AG20443 (cell line): ENCODE measurements around the gene TTC28.

ENCODE experiments used
- DNase-seq: peaks from one replicate; pipeline ENCODE4 v3.0.0; 2012; ENCODE audit warnings: low spot score, mixed read lengths

TTC28 gene

DNA sequence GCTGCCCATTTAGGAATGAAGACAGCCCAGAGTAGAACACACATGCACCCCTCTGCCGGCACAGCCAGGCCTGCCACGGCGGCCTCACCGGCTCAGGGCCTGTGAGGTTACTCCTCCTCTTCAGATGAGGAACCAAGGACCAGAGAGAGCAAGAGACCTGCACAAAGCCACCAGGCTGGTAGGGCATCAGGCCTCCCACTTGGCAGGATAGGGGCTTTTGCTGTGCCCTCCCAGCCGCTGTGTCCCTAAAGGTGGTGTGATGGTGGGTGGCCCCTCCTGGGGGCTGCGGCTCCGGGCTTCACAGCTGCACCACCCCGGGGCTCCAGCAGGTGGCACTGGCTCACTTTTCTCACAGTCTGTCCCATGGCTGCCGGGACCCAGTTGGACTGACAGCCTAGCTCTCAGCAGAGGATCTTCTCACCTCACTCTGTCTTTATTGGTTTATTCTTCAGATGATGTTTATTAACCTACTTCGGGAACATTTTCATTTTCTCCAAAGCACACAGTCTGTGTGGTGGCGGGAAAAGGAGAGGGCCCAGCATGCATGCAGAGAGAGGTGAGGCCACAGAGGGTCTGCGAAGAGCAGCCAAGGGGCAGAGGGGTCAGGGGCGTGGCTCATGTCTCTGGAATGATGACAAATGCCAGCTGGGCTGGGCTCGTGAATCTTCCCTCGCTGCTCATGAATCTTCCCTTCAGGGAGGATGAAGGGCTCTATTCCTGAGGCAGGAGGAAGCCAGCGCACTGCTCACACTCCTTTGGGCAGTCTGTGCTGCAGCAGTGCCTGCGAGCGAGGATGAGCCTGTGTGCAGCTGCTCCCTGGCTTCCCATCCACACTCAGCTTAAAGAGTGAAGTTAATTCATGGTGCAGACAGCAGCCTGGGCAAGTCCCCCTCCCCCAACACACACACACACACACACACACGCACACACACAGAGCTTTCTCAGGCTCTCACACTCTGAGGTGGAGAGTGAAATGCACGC, 659.5 kb downstream of the TTC28 start:
- DNase-seq, result peak; percentile 91

GRCh38 chr22:28019360-28019759, 660.3 kb downstream of the TTC28 start:
- peak; percentile 37 for DNase-seq

- DNase-seq, result no peak
Observed at GRCh38 chr22:28018461-28018927, 661.1 kb downstream of the TTC28 start.

DNA sequence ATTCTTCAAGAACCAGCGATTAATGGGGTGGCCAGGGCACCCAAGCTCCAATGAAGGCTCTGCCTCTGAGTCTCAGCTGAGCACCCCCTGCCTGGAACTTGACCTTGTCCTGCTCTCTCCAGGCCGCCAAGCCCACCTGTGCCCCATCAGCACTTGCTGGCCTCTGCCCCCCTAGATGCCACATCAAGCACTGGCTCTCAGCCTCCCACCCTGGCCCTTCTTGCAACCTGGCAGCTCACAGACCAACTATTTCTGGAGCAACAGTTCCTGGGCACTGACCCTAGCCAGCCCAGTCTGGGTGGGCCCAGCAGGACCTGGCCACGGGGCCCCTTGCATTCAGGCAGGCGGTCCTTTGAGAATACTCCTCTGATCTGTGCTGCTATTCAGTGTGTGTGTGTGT, 661.8 kb downstream of the TTC28 start:
- no peak for DNase-seq

DNA sequence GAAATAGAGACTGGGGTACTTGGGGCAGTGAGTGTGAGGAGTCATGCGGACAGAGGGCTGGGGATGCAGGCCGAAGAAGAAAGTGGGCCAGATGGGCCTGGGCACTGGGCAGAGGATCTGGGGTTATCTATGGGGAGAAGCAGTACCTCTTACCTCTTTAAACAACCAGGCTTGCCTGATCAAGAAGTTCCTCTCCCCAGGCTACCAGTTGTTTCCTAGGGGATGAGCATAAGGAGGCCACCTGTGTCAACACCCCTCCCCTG, 662.2 kb downstream of the TTC28 start:
- DNase-seq, result no peak

- no peak for DNase-seq
Observed at GRCh38 chr22:28016781-28017557, 662.7 kb downstream of the TTC28 start.

- DNase-seq, result peak; percentile 44
Observed at GRCh38 chr22:28015676-28016601, 663.7 kb downstream of the TTC28 start.

GRCh38 chr22:28015046-28015425, 664.6 kb downstream of the TTC28 start:
- DNase-seq, result no peak

DNA sequence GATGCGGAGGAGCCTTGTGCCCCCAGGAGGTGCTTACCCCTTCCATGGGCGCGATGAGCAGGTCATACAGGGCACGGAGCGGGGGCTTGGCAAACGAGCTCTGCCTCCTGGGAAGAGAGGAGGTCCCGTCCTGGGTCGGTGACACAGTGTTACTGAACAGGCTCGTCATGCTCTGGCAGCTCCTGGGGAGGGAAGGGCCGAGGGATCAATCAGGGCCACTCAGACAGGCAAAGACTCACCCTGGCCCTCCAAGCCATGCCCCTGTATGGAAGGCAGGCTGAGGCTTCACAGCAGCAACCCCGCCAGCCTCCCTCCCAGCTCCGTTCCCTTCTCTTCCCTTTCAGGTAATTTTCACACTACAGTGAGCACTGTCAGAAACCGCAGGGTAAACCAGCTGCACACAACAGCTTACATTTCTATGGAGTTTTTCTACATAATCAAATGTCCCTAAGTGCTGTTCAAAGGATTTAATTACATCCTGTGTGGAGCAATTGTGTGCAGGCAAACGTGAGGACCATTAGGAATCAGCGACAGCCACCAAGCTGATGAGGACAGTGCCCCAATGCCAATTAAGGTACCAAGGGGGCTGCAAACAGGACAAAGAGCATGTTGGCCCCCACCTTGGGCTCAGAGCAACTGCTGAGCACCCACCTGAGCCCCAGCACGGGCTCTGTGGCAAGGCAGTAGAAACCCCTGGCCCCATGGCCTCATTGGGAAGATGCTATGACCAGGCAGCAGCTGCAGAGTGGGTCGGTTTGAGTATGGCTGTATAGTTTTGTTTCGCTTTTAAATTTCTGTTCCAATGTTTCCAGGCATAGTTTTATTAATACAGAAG, 665.2 kb downstream of the TTC28 start:
- no peak for DNase-seq

DNA sequence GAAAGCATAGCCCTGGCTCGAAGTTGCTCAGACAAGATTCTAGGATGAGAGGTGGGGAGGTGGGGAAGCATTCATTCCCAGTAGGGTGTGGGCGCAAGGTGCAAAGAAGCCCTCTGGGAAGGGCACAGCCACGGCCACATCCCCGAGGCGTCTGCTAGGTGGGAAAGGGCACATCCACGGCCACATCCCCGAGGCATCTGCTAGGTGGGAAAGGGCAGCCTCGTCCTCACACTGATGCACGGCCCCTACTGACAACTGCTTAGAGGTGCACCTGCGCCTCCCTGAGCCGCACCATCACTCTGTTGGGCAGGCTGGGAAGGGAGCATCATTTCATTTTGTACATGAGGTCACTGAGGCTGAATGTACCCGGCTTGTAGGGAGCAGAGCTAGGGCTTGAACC, 666.0 kb downstream of the TTC28 start:
- DNase-seq, result no peak

DNA sequence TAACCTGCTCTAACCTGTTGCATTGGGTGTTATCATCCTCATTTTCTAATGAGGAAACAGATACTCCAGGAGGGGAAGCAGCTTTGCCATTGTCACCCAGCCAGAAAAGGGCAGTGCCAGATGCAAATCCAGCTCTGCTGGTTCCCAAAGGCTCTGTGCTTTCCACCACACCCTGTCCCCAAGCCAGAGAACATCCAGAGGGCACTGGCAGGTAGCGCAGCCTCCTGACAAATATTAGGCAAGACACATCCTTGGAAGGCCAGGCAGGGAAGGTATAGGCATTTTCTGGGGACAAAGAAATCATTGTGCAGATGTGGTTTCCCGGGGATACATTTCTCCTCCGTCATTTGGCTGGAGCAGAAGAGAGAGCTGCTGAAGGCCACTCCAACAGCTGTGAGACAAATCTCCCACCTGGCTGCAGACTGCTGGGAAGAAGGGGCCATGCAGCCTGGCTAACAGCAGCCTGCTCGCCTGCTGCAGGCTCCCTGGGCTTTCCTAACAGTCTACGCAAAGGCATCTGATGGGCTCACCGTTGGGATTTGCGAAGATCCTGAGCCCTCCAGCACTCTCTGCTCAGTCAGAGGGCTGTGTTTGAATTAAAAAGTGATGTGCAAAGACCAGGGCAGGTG, 666.7 kb downstream of the TTC28 start:
- no peak for DNase-seq

DNA sequence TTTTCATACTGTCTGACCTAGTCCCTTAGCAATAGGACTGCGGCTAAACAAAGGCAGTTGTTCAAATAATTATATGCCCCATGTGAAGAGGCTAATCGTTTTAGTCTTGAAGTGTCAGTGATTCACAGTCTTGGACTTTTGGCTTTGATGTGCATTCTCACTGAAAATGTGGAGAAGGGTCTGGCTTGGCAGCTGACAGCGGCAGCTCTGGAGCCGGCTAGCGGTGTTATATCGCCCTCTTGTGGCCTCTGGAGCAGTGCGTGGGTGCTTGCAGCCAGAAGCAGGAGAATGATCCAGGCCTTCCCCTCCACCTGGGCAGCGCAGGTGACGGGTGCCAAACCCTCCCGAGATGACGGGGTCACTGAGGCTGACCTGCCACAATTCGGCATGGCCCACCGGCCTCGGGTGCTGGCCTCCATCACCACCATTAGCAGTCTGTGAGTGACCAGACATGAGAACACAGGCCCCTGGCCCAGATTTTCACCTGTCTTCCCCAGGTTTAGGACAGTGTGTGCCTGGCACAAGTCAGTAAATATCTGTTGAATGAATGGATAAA, 670.3 kb downstream of the TTC28 start:
- peak; percentile 95 for DNase-seq

DNA sequence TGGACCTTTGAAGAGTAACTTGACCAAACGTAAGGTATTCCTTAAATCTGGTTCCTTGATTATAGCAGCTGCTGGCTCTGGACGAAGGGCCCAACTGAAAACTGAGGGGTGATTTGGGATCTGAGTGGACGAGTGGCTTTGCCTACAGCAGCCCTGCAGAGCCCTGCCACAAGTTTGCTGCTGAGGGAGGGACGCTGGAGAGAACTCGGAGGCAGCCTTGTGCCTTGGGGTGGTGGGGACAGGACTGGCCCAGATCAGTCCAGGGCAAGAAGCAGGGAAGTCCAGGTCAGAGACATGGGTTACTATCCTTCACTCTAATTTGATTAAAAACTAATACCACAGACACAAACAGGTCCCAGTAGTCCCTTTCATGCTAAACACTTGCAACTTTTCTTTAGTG, 671.0 kb downstream of the TTC28 start:
- no peak for DNase-seq

DNA sequence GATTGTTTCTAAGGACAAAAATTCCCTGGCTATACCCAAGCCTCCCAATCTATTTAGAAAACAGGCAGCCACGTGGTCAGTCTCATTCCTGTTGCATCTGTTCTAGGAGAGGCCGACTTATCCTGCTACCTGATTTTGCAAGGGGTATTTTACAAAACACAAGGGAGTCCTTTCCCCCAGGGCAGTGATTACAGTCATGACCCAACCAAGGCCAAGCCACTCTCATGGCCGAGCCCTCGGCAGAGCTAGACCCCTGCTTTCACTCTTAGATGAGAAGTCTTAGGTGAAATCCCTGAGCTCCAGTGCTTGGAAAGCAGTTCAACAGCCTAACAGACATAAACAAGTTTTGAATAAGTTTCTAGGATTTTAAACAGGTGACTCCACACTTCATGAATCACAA, 671.6 kb downstream of the TTC28 start:
- no peak for DNase-seq

DNA sequence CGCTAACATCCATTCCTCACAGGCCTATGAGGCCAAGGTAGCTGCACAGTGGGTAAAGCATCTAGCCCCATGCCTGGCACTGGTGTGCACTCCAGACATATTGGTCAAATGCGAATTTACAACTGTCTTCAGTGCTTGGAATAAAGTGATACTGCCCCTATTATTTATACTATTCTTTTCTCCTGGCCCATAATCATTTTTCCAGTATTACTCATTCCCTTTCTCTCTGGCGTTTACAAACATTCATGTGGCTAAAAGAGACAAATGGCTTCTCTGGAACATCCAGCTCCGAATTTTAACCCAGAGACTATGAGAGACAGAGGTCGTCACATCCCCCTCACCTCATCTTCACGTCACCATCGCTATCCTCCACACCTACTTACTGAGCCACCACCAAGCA, 673.4 kb downstream of the TTC28 start:
- peak; percentile 43 for DNase-seq

DNA sequence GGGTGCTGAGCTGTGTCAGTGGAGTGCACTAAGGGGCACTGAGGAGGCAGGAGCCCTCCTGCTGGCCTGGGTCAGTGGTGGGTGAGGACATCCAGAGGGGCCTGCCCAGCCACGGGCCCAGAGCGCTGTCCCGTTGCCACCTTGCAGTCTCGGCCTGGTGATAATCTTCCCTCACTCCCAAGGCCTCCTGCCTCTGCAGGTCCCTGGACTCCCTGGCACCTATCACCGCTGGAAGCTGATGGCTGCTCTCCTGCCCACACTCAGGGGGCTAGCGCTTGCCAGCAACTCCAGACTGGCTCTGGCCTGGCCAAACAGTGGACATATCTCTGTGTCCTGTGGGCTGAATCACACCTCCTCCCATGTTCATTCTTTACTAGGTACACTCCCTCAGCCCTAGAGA, 674.1 kb downstream of the TTC28 start:
- no peak for DNase-seq

DNA sequence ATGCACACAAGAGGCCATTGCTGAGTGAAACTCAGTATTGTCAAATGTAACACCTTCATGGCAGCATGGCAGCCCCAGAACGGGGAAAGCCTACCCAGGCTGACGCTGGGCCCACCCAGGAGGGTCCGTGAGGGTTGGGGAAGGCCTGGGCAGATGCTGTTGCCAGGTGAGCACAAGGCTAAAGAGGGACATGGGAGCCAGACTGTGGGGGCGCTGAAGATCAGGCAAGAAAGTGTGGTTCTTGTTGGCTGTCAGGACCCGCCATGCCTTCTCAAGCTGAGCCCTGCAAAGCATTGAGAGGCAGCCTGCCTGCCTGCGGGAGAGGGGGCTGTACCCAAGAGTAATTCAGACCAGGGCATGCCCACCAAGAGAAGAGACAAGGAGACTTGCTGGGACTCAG, 675.6 kb downstream of the TTC28 start:
- DNase-seq, result no peak

- DNase-seq, result peak; percentile 29
Observed at GRCh38 chr22:28002863-28003565, 676.6 kb downstream of the TTC28 start.

DNA sequence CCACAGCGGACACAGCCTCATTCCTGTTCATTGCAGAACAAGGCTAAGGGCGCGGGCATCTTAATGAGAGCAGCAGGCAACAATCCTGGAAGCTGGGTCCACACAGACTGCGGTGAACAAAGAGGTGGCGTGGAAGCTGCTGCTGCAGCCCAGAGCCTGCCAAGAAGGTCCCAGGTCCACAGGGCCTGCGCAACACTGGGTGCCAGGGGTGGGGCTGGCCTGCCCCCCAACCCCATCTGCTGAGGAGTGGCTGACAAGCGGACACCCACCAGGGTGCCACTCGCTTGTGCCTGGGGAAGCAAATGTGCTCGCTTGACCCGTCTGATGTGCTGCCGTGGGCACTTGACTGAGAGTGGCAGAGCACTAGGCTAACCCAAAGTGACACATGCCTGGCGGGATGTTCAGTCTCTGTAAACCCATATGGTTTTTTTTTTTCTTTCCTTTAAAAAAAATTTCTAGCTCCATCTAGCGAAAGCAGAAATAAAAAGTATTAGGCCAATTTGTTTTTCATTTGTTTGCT, 677.4 kb downstream of the TTC28 start:
- DNase-seq, result peak; percentile 37
